NCI-H1417 (cell line): ENCODE data around the gene PCDH12.

Experiments
- DNase-seq, 3 experiments: peaks; one replicate each; lab custom pipeline; 2025; lab: John Stamatoyannopoulos, UW

The PCDH12 gene

GRCh38 chr5:141958113-141958512, at the start of gene PCDH12:
TSS of gene PCDH12 (minus strand) at chr5:141958202. CDS start at chr5:141957851, 351 bp downstream.
- peak in 2 of 3 experiments; percentile 24 to 63 for DNase-seq

- DNase-seq = no peak
These were observed 49.2 kb upstream of the PCDH12 start for GRCh38 chr5:142007237-142007544.

- no peak for DNase-seq
These were observed 48.6 kb upstream of the PCDH12 start for GRCh38 chr5:142006363-142007236.

- no peak for DNase-seq
These were observed 45.3 kb upstream of the PCDH12 start for GRCh38 chr5:142003266-142003800.

- no peak for DNase-seq
These were observed 42.9 kb upstream of the PCDH12 start for GRCh38 chr5:142000704-142001484.

GRCh38 chr5:142000173-142000572, 42.2 kb upstream of the PCDH12 start:
- DNase-seq = no peak

- DNase-seq = no peak
These were observed 39.5 kb upstream of the PCDH12 start for GRCh38 chr5:141997358-141997960.

GRCh38 chr5:141995656-141996055, 37.7 kb upstream of the PCDH12 start:
- DNase-seq = no peak

- DNase-seq = no peak
These were observed 36.6 kb upstream of the PCDH12 start for GRCh38 chr5:141994511-141995136.

GRCh38 chr5:141992349-141992963, 34.5 kb upstream of the PCDH12 start:
- DNase-seq = peak; percentile 15 to 72 (median 69)

- no peak for DNase-seq
These were observed 31.7 kb upstream of the PCDH12 start for GRCh38 chr5:141989720-141990119.

GRCh38 chr5:141986072-141986471, 28.1 kb upstream of the PCDH12 start:
- DNase-seq = no peak

- no peak for DNase-seq
These were observed 24.6 kb upstream of the PCDH12 start for GRCh38 chr5:141982626-141983025.

- DNase-seq = no peak
These were observed 20.4 kb upstream of the PCDH12 start for GRCh38 chr5:141978389-141978788.

- no peak for DNase-seq
These were observed 18.2 kb upstream of the PCDH12 start for GRCh38 chr5:141976176-141976575.

- no peak for DNase-seq
These were observed 16.0 kb upstream of the PCDH12 start for GRCh38 chr5:141973871-141974595.

- no peak for DNase-seq
These were observed 12.1 kb upstream of the PCDH12 start for GRCh38 chr5:141969783-141970771.

- peak; percentile 77 to 89 (median 82) for DNase-seq
These were observed 11.1 kb upstream of the PCDH12 start, which contains the start of gene RNF14 for GRCh38 chr5:141968914-141969608. TSS of gene RNF14 (plus strand) at chr5:141969105. CDS start at chr5:141973589, 4,484 bp downstream.

GRCh38 chr5:141966963-141967333, 8.9 kb upstream of the PCDH12 start:
- DNase-seq = no peak
